ENCODE results near the gene DHRS13. TPM values are rescaled to one million over a fixed set of nuclear protein-coding genes. Genes with fewer than 3 reads are reported as not detected.

DHRS13 gene
- total and polyA plus RNA-seq, 4 donors: 5.0 to 91.6 (median 11.0) TPM

DNA sequence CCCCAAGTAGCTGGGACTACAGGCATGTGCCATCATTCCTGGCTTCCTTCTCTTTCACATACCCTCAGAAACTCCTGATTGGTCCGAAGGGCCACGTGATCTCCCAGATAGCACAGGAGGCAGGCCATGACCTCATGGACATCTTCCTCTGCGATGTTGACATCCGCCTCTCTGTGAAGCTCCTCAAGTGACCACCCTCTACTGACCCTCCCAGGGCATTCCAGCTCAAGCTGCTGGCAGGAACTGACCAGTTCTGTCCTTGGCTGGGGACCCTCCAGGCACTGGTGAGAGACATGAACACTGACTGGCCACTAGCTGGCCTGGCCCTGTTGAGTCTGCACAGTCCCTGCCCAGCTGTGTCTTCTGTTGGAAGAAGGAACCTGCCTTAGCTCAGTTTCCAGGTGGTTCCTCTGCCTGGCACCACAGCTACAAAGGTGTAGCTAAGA is 42.5 kb downstream of the DHRS13 start:
- TF ChIP-seq HNF4A (conservative IDR thresholded peaks at IDR 0.05) (no peak), EGR1 (IDR thresholded peaks at IDR 0.05; ENCODE audit: low read depth in 2 of 2) (no peak), FOXA1 (IDR thresholded peaks at IDR 0.05) (no peak), HNF4G (IDR thresholded peaks at IDR 0.05) (no peak), NR2F2 (IDR thresholded peaks at IDR 0.05) (no peak), RAD21 (IDR thresholded peaks at IDR 0.05) (no peak), JUND (IDR thresholded peaks at IDR 0.05) (no peak), FOXA2 (IDR thresholded peaks at IDR 0.05) (no peak), GABPA (IDR thresholded peaks at IDR 0.05 in 1 of 2, conservative IDR thresholded peaks at IDR 0.05 in 1 of 2) (no peak), SP1 (IDR thresholded peaks at IDR 0.05) (no peak)
- TF ChIP-seq, protein P1, sequence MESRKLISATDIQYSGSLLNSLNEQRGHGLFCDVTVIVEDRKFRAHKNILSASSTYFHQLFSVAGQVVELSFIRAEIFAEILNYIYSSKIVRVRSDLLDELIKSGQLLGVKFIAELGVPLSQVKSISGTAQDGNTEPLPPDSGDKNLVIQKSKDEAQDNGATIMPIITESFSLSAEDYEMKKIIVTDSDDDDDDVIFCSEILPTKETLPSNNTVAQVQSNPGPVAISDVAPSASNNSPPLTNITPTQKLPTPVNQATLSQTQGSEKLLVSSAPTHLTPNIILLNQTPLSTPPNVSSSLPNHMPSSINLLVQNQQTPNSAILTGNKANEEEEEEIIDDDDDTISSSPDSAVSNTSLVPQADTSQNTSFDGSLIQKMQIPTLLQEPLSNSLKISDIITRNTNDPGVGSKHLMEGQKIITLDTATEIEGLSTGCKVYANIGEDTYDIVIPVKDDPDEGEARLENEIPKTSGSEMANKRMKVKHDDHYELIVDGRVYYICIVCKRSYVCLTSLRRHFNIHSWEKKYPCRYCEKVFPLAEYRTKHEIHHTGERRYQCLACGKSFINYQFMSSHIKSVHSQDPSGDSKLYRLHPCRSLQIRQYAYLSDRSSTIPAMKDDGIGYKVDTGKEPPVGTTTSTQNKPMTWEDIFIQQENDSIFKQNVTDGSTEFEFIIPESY (IDR thresholded peaks at IDR 0.05): no peak
- TF ChIP-seq, protein P2, sequence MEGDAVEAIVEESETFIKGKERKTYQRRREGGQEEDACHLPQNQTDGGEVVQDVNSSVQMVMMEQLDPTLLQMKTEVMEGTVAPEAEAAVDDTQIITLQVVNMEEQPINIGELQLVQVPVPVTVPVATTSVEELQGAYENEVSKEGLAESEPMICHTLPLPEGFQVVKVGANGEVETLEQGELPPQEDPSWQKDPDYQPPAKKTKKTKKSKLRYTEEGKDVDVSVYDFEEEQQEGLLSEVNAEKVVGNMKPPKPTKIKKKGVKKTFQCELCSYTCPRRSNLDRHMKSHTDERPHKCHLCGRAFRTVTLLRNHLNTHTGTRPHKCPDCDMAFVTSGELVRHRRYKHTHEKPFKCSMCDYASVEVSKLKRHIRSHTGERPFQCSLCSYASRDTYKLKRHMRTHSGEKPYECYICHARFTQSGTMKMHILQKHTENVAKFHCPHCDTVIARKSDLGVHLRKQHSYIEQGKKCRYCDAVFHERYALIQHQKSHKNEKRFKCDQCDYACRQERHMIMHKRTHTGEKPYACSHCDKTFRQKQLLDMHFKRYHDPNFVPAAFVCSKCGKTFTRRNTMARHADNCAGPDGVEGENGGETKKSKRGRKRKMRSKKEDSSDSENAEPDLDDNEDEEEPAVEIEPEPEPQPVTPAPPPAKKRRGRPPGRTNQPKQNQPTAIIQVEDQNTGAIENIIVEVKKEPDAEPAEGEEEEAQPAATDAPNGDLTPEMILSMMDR (IDR thresholded peaks at IDR 0.05; ENCODE audit: low read depth, low read length, missing input control): no peak
- TF ChIP-seq, protein P3, sequence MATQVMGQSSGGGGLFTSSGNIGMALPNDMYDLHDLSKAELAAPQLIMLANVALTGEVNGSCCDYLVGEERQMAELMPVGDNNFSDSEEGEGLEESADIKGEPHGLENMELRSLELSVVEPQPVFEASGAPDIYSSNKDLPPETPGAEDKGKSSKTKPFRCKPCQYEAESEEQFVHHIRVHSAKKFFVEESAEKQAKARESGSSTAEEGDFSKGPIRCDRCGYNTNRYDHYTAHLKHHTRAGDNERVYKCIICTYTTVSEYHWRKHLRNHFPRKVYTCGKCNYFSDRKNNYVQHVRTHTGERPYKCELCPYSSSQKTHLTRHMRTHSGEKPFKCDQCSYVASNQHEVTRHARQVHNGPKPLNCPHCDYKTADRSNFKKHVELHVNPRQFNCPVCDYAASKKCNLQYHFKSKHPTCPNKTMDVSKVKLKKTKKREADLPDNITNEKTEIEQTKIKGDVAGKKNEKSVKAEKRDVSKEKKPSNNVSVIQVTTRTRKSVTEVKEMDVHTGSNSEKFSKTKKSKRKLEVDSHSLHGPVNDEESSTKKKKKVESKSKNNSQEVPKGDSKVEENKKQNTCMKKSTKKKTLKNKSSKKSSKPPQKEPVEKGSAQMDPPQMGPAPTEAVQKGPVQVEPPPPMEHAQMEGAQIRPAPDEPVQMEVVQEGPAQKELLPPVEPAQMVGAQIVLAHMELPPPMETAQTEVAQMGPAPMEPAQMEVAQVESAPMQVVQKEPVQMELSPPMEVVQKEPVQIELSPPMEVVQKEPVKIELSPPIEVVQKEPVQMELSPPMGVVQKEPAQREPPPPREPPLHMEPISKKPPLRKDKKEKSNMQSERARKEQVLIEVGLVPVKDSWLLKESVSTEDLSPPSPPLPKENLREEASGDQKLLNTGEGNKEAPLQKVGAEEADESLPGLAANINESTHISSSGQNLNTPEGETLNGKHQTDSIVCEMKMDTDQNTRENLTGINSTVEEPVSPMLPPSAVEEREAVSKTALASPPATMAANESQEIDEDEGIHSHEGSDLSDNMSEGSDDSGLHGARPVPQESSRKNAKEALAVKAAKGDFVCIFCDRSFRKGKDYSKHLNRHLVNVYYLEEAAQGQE (IDR thresholded peaks at IDR 0.05): no peak
- TF ChIP-seq, protein P4, sequence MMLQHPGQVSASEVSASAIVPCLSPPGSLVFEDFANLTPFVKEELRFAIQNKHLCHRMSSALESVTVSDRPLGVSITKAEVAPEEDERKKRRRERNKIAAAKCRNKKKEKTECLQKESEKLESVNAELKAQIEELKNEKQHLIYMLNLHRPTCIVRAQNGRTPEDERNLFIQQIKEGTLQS (IDR thresholded peaks at IDR 0.05): no peak
- TF ChIP-seq, protein P5, sequence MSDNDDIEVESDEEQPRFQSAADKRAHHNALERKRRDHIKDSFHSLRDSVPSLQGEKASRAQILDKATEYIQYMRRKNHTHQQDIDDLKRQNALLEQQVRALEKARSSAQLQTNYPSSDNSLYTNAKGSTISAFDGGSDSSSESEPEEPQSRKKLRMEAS (IDR thresholded peaks at IDR 0.05): no peak
- no peaks in the 10 kb centered on the region for H3K9me3 ChIP-seq (ENCODE audit: control insufficient read depth in 4 of 4, low read length in 3 of 4)
- H3K9ac ChIP-seq (ENCODE audit: low read depth in 1 of 2, low read length in 2 of 2): no peak overlapping the region
- WGBS: 94% methylated on average over 4 of the region's 4 CpGs
- peaks cover 4 to 33% (median 21%) of the 10 kb centered on the region in 4 donors for H3K36me3 ChIP-seq (ENCODE audit: control insufficient read depth in 4 of 4, insufficient read depth in 3 of 4, low read depth in 1 of 4, low read length in 3 of 4)
- peaks cover 1 to 9% (median 4%) of the 10 kb centered on the region in 4 donors for H3K4me1 ChIP-seq (ENCODE audit: control insufficient read depth in 4 of 4, insufficient read depth in 4 of 4, low read length in 3 of 4)
- H3K27ac ChIP-seq (ENCODE audit: low read depth in 1 of 2, low read length in 2 of 2): no peak overlapping the region
- no peaks in the 10 kb centered on the region for H3K27me3 ChIP-seq (ENCODE audit: control insufficient read depth in 4 of 4, insufficient read depth in 4 of 4, low read length in 3 of 4)
- peak; percentile 76 for DNase-seq (ENCODE audit: low spot score)
- no peak overlapping the region for H3K4me3 ChIP-seq (ENCODE audit: low read depth in 1 of 3, low read length in 3 of 3)

DNA sequence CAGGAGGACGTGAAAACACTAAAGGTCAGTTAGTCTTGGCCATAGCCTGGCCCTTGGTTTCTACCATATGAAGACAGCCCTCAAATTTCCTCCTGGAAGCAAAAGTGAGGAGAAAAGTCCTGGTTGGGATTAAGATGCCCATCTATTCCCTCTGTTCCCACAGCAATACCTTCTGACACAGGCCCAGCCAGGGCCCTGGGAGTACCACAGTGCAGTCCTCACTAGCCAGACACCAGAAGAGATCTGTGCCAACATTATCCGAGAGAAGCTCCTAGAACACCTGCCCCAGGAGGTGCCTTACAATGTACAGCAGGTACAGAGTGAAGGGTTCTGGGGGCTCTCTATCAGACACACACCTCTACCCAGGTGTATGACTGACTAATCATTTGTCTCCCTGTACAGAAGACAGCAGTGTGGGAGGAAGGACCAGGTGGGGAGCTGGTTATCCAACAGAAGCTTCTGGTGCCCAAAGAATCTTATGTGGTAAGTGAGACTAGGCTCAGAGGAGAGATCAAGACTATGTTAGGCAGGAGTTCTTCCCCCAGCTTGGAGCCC is 44.0 kb downstream of the DHRS13 start:
- Histone ChIP-seq H3K4me3 (ENCODE audit: low read depth in 1 of 3, low read length in 3 of 3) (no peak overlapping the region), H3K9me3 (ENCODE audit: control insufficient read depth in 4 of 4, low read length in 3 of 4) (no peaks in the 10 kb centered on the region), H3K9ac (ENCODE audit: low read depth in 1 of 2, low read length in 2 of 2) (no peak overlapping the region), H3K27ac (ENCODE audit: low read depth in 1 of 2, low read length in 2 of 2) (no peak overlapping the region), H3K4me1 (ENCODE audit: control insufficient read depth in 4 of 4, insufficient read depth in 4 of 4, low read length in 3 of 4) (peaks cover 1 to 18% (median 11%) of the 10 kb centered on the region in 4 donors), H3K27me3 (ENCODE audit: control insufficient read depth in 4 of 4, insufficient read depth in 4 of 4, low read length in 3 of 4) (no peaks in the 10 kb centered on the region), H3K36me3 (ENCODE audit: control insufficient read depth in 4 of 4, insufficient read depth in 3 of 4, low read depth in 1 of 4, low read length in 3 of 4) (peaks cover 4 to 33% (median 21%) of the 10 kb centered on the region in 4 donors)
- WGBS: 46% methylated on average over 2 of the region's 2 CpGs
- no peak for DNase-seq (ENCODE audit: low spot score)
- TF ChIP-seq RAD21 (IDR thresholded peaks at IDR 0.05): no peak
- TF ChIP-seq HNF4G (IDR thresholded peaks at IDR 0.05): no peak
- no peak for TF ChIP-seq JUND (IDR thresholded peaks at IDR 0.05)
- no peak for TF ChIP-seq RXRA (IDR thresholded peaks at IDR 0.05)
- TF ChIP-seq FOXA1 (IDR thresholded peaks at IDR 0.05): no peak
- no peak for TF ChIP-seq GABPA (IDR thresholded peaks at IDR 0.05 in 1 of 2, conservative IDR thresholded peaks at IDR 0.05 in 1 of 2)
- TF ChIP-seq, protein P4 (IDR thresholded peaks at IDR 0.05): no peak
- TF ChIP-seq NR2F2 (IDR thresholded peaks at IDR 0.05): no peak
- TF ChIP-seq TAF1 (conservative IDR thresholded peaks at IDR 0.05): no peak
- TF ChIP-seq, protein P3 (IDR thresholded peaks at IDR 0.05): no peak
